Measurements from ENCODE around the gene HIPK2.

HIPK2 gene

GRCh38 chr7:139741789-139742344, 35.9 kb downstream of the HIPK2 start:
- CTCF ChIA-PET: interaction anchor here (0.8 kb wide), 1 partner anchor 17 kb away, joined by 3 read pairs; no protein-coding TSS in a partner anchor

GRCh38 chr7:139741239-139741638, 36.6 kb downstream of the HIPK2 start:
- POLR2A ChIA-PET: no interaction called here
- DNase-seq (ENCODE audit: extremely low spot score): no peak
- CTCF ChIA-PET: no interaction called here
- TF ChIP-seq ELF4 (IDR thresholded peaks at IDR 0.05): no peak
- no peak for TF ChIP-seq TARDBP (IDR thresholded peaks at IDR 0.05)
- TF ChIP-seq SUZ12 (IDR thresholded peaks at IDR 0.05): no peak
- TF ChIP-seq SP1 (IDR thresholded peaks at IDR 0.05): no peak
- no peak for TF ChIP-seq ARNT (IDR thresholded peaks at IDR 0.05)
- no peak for TF ChIP-seq ZNF384 (IDR thresholded peaks at IDR 0.05)
- no peak for TF ChIP-seq FOXA1 (IDR thresholded peaks at IDR 0.05)
- TF ChIP-seq FOXM1 (IDR thresholded peaks at IDR 0.05; ENCODE audit: borderline replicate concordance): no peak
- TF ChIP-seq LEF1 (IDR thresholded peaks at IDR 0.05; ENCODE audit: borderline replicate concordance): no peak

More at GRCh38 chr7:139741789-139742344, 35.9 kb downstream of the HIPK2 start:
- TF ChIP-seq HDGF (IDR thresholded peaks at IDR 0.05; ENCODE audit: borderline replicate concordance) (no peak), L3MBTL2 (conservative IDR thresholded peaks at IDR 0.05) (no peak), PKNOX1 (IDR thresholded peaks at IDR 0.05) (peak; percentile 25; the same call in 1 of the 2 replicates), ARNT (IDR thresholded peaks at IDR 0.05) (no peak)
- DNase-seq (ENCODE audit: extremely low spot score): no peak
- POLR2A ChIA-PET: no interaction called here

GRCh38 chr7:139739863-139740597, 37.8 kb downstream of the HIPK2 start:
- no peak for TF ChIP-seq FOXA1 (IDR thresholded peaks at IDR 0.05)
- TF ChIP-seq PKNOX1 (IDR thresholded peaks at IDR 0.05): no peak
- no peak for TF ChIP-seq NFRKB (IDR thresholded peaks at IDR 0.05)
- TF ChIP-seq SUZ12 (IDR thresholded peaks at IDR 0.05): no peak
- no peak for TF ChIP-seq ZNF384 (IDR thresholded peaks at IDR 0.05)
- TF ChIP-seq SP1 (IDR thresholded peaks at IDR 0.05): no peak
- no peak for TF ChIP-seq CTBP1 (IDR thresholded peaks at IDR 0.05; ENCODE audit: borderline replicate concordance)
- TF ChIP-seq TARDBP (IDR thresholded peaks at IDR 0.05): no peak
- TF ChIP-seq L3MBTL2 (conservative IDR thresholded peaks at IDR 0.05): no peak
- TF ChIP-seq FOXM1 (IDR thresholded peaks at IDR 0.05; ENCODE audit: borderline replicate concordance): no peak
- TF ChIP-seq ARNT (IDR thresholded peaks at IDR 0.05): no peak
- TF ChIP-seq BHLHE40 (IDR thresholded peaks at IDR 0.05; ENCODE audit: borderline replicate concordance): no peak
- no peak for TF ChIP-seq LEF1 (IDR thresholded peaks at IDR 0.05; ENCODE audit: borderline replicate concordance)
- TF ChIP-seq HDGF (IDR thresholded peaks at IDR 0.05; ENCODE audit: borderline replicate concordance): no peak
- TF ChIP-seq ELF4 (IDR thresholded peaks at IDR 0.05): no peak
- no peak for DNase-seq (ENCODE audit: extremely low spot score)
- ChIA-PET POLR2A (no interaction called here), CTCF (no interaction called here)

GRCh38 chr7:139738772-139739171, 39.0 kb downstream of the HIPK2 start:
- TF ChIP-seq HDGF (IDR thresholded peaks at IDR 0.05; ENCODE audit: borderline replicate concordance) (no peak), FOXK2 (IDR thresholded peaks at IDR 0.05) (no peak), FOXM1 (IDR thresholded peaks at IDR 0.05; ENCODE audit: borderline replicate concordance) (no peak), SUZ12 (IDR thresholded peaks at IDR 0.05) (no peak), L3MBTL2 (conservative IDR thresholded peaks at IDR 0.05) (no peak), ELF4 (IDR thresholded peaks at IDR 0.05) (no peak), NFRKB (IDR thresholded peaks at IDR 0.05) (no peak), SP1 (IDR thresholded peaks at IDR 0.05) (no peak), PKNOX1 (IDR thresholded peaks at IDR 0.05) (no peak), ZNF384 (IDR thresholded peaks at IDR 0.05) (no peak), ARNT (IDR thresholded peaks at IDR 0.05) (no peak), TARDBP (IDR thresholded peaks at IDR 0.05) (no peak), CTBP1 (IDR thresholded peaks at IDR 0.05; ENCODE audit: borderline replicate concordance) (no peak), FOXA1 (IDR thresholded peaks at IDR 0.05) (no peak)
- DNase-seq (ENCODE audit: extremely low spot score): no peak
- ChIA-PET CTCF (no interaction called here), POLR2A (no interaction called here)

GRCh38 chr7:139738101-139738489, 39.7 kb downstream of the HIPK2 start:
- DNase-seq (ENCODE audit: extremely low spot score): no peak
- TF ChIP-seq NFRKB (IDR thresholded peaks at IDR 0.05) (no peak), ELF4 (IDR thresholded peaks at IDR 0.05) (no peak), FOXK2 (IDR thresholded peaks at IDR 0.05) (no peak), ARNT (IDR thresholded peaks at IDR 0.05) (no peak), ZNF384 (IDR thresholded peaks at IDR 0.05) (no peak), L3MBTL2 (conservative IDR thresholded peaks at IDR 0.05) (no peak), TARDBP (IDR thresholded peaks at IDR 0.05) (no peak), HDGF (IDR thresholded peaks at IDR 0.05; ENCODE audit: borderline replicate concordance) (no peak), FOXM1 (IDR thresholded peaks at IDR 0.05; ENCODE audit: borderline replicate concordance) (no peak), BHLHE40 (IDR thresholded peaks at IDR 0.05; ENCODE audit: borderline replicate concordance) (no peak), LEF1 (IDR thresholded peaks at IDR 0.05; ENCODE audit: borderline replicate concordance) (no peak), PKNOX1 (IDR thresholded peaks at IDR 0.05) (no peak), SP1 (IDR thresholded peaks at IDR 0.05) (no peak), SUZ12 (IDR thresholded peaks at IDR 0.05) (no peak), FOXA1 (IDR thresholded peaks at IDR 0.05) (no peak), CTBP1 (IDR thresholded peaks at IDR 0.05; ENCODE audit: borderline replicate concordance) (no peak)
- POLR2A ChIA-PET: no interaction called here
- CTCF ChIA-PET: interaction anchor here (1.4 kb wide), 1 partner anchor 8 kb away, joined by 4 read pairs; no protein-coding TSS in a partner anchor

Measured in HEK293T (cell line).